Activated CD4-positive, alpha-beta T cell treated with anti-CD3 and anti-CD28 coated beads for 36 hours (primary cell): ENCODE results near the gene CTPS1. TPM values are rescaled to one million over a fixed set of nuclear protein-coding genes. Genes with fewer than 3 reads are reported as not detected.

Experiments used
- ATAC-seq: fragments of 200-7000 bp; cut with Tn5 transposase; one replicate; pipeline ENCODE4 v1.10.0; 2021; ENCODE audit warnings: mild to moderate bottlenecking, moderate library complexity
- CTCF ChIA-PET: fragments of 350-600 bp; sonication (Branson Sonifier 250); formaldehyde crosslinking; loops from one replicate; lab custom pipeline; 2021; ENCODE audit warnings: antibody characterized with exemption; lab: Charles Lee
- POLR2A ChIA-PET: fragments of 350-600 bp; sonication (Branson Sonifier 250); formaldehyde crosslinking; loops from one replicate; lab custom pipeline; 2021; ENCODE audit warnings: antibody characterized with exemption, inconsistent platforms; lab: Charles Lee
- DNase-seq: peaks from one replicate; pipeline ENCODE4 v3.0.0-alpha.2; 2020
- H3K27ac Mint-ChIP-seq: one replicate; pipeline ENCODE4 v1.8.0; 2021; ENCODE audit warnings: mixed read lengths
- H3K27me3 Mint-ChIP-seq: one replicate; pipeline ENCODE4 v1.8.0; 2021; ENCODE audit warnings: mixed read lengths
- H3K36me3 Mint-ChIP-seq: one replicate; pipeline ENCODE4 v1.8.0; 2021; ENCODE audit warnings: low read depth, mixed read lengths
- H3K4me1 Mint-ChIP-seq: one replicate; pipeline ENCODE4 v1.8.0; 2021; ENCODE audit warnings: mixed read lengths
- H3K4me3 Mint-ChIP-seq: one replicate; pipeline ENCODE4 v1.8.0; 2021; ENCODE audit warnings: mild to moderate bottlenecking, moderate library complexity, mixed read lengths
- H3K9me3 Mint-ChIP-seq: one replicate; pipeline ENCODE4 v1.8.0; 2021; ENCODE audit warnings: low read depth, mixed read lengths
- intact Hi-C, 2 experiments: fragments of 100-400 bp; cut with DNase I in 1 of 2; cut with micrococcal nuclease in 1 of 2; formaldehyde crosslinking; loops; one replicate each; pipeline versions ENCODE4 v1.14.2 to v1.15.1; 2022 to 2024; cut with DNase I, micrococcal nuclease
- total RNA-seq, 2 experiments: library from RNA; stranded (reverse); gene quantifications; one replicate each; pipeline ENCODE4 v1.2.3, GENCODE V29; 2021

CTPS1 gene
- total RNA-seq, 2 experiments from 2014 or later: 89.5 to 106 TPM

GRCh38 chr1:40987439-40988276, 8.2 kb downstream of the CTPS1 start:
- ATAC-seq: no peak
- no peak for DNase-seq
- H3K36me3 Mint-ChIP-seq: peaks cover 94% of the 10 kb centered on the region
- no peak overlapping the region for H3K27ac Mint-ChIP-seq
- no peak overlapping the region for H3K4me3 Mint-ChIP-seq
- H3K27me3 Mint-ChIP-seq: no peaks in the 10 kb centered on the region
- H3K9me3 Mint-ChIP-seq: no peaks in the 10 kb centered on the region
- intact Hi-C loops: no loop called here
- peaks cover 42% of the 10 kb centered on the region for H3K4me1 Mint-ChIP-seq
- POLR2A ChIA-PET: interaction anchor here (0.7 kb wide), 1 partner anchor 320 kb away, joined by 3 read pairs; no protein-coding TSS in a partner anchor
- CTCF ChIA-PET: interaction anchor here (0.8 to 1.2 kb wide), 2 partner anchors 17 to 1718 kb away, joined by 3 read pairs; no protein-coding TSS in a partner anchor

GRCh38 chr1:40988280-40988679, 8.8 kb downstream of the CTPS1 start:
- intact Hi-C loops: no loop called here
- H3K4me3 Mint-ChIP-seq: no peak overlapping the region
- peaks cover 91% of the 10 kb centered on the region for H3K36me3 Mint-ChIP-seq
- POLR2A ChIA-PET: no interaction called here
- CTCF ChIA-PET: no interaction called here
- no peak overlapping the region for H3K27ac Mint-ChIP-seq
- no peaks in the 10 kb centered on the region for H3K9me3 Mint-ChIP-seq
- ATAC-seq (no peak), DNase-seq (no peak)
- peaks cover 36% of the 10 kb centered on the region for H3K4me1 Mint-ChIP-seq
- H3K27me3 Mint-ChIP-seq: no peaks in the 10 kb centered on the region

- Mint-ChIP-seq H3K36me3 (peaks cover 85% of the 10 kb centered on the region), H3K27ac (no peak overlapping the region), H3K27me3 (no peaks in the 10 kb centered on the region), H3K9me3 (no peaks in the 10 kb centered on the region), H3K4me1 (peaks cover 28% of the 10 kb centered on the region), H3K4me3 (no peak overlapping the region)
- intact Hi-C loops: no loop called here
- POLR2A ChIA-PET: interaction anchor here (0.7 kb wide), 1 partner anchor 10 kb away, joined by 3 read pairs; the partner anchor contains the start of gene CTPS1
- CTCF ChIA-PET: interaction anchor here (2.7 kb wide), 1 partner anchor 15 kb away, joined by 8 read pairs; no protein-coding TSS in a partner anchor
- ATAC-seq (no peak), DNase-seq (no peak)
Observed at GRCh38 chr1:40989066-40989465, 9.6 kb downstream of the CTPS1 start.

GRCh38 chr1:40997096-40997495, 17.6 kb downstream of the CTPS1 start:
- Mint-ChIP-seq H3K4me3 (no peak overlapping the region), H3K4me1 (peaks cover 7% of the 10 kb centered on the region), H3K27ac (no peak overlapping the region), H3K27me3 (no peaks in the 10 kb centered on the region), H3K36me3 (peaks cover 66% of the 10 kb centered on the region), H3K9me3 (no peaks in the 10 kb centered on the region)
- no peak for DNase-seq
- ATAC-seq: no peak
- CTCF ChIA-PET: interaction anchor here (0.6 to 1.1 kb wide), 2 partner anchors 12 to 161 kb away, joined by 3 read pairs; no protein-coding TSS in a partner anchor
- POLR2A ChIA-PET: no interaction called here
- intact Hi-C loops: no loop called here

- H3K4me3 Mint-ChIP-seq: no peak overlapping the region
- peaks cover 74% of the 10 kb centered on the region for H3K36me3 Mint-ChIP-seq
- no peak overlapping the region for H3K27ac Mint-ChIP-seq
- no peak for DNase-seq
- CTCF ChIA-PET: interaction anchor here (0.6 kb wide), 1 partner anchor 98 kb away, joined by 3 read pairs; no protein-coding TSS in a partner anchor
- H3K9me3 Mint-ChIP-seq: no peaks in the 10 kb centered on the region
- ATAC-seq: no peak
- intact Hi-C loops: no loop called here
- H3K4me1 Mint-ChIP-seq: peaks cover 23% of the 10 kb centered on the region
- H3K27me3 Mint-ChIP-seq: no peaks in the 10 kb centered on the region
- POLR2A ChIA-PET: no interaction called here
Observed at GRCh38 chr1:40998668-40999067, 19.2 kb downstream of the CTPS1 start.

GRCh38 chr1:41003127-41003639, 23.7 kb downstream of the CTPS1 start:
- intact Hi-C loops: loop anchor here (1.0 to 5.0 kb wide), 3 partner anchors 19 to 239 kb away; partner anchors contain the start of gene SCMH1 (in 1 of the 2)
- POLR2A ChIA-PET: interaction anchor here (0.7 to 1.8 kb wide), 4 partner anchors 10 to 24 kb away, joined by 4 to 7 read pairs (median 5); partner anchors contain the start of gene CTPS1
- Mint-ChIP-seq H3K27ac (no peak overlapping the region), H3K4me3 (no peak overlapping the region), H3K27me3 (no peaks in the 10 kb centered on the region), H3K36me3 (peaks cover 79% of the 10 kb centered on the region), H3K9me3 (no peaks in the 10 kb centered on the region), H3K4me1 (peaks cover 26% of the 10 kb centered on the region)
- CTCF ChIA-PET: interaction anchor here (0.6 to 3.7 kb wide), 12 partner anchors 8 to 1187 kb away, joined by 3 to 22 read pairs (median 4); no protein-coding TSS in a partner anchor
- ATAC-seq (no peak), DNase-seq (no peak)

GRCh38 chr1:41003640-41004220, 24.2 kb downstream of the CTPS1 start:
- H3K4me3 Mint-ChIP-seq: no peak overlapping the region
- intact Hi-C loops: loop anchor here (1.0 to 5.0 kb wide), 4 partner anchors 17 to 239 kb away; partner anchors contain the start of genes SCMH1 (in 1 of the 2) and SLFNL1 (in 1 of the 2)
- ChIA-PET POLR2A (interaction anchor here (0.7 to 1.8 kb wide), 4 partner anchors 11 to 24 kb away, joined by 4 to 7 read pairs (median 5); partner anchors contain the start of gene CTPS1), CTCF (interaction anchor here (0.6 to 3.7 kb wide), 13 partner anchors 8 to 1188 kb away, joined by 3 to 22 read pairs (median 4); no protein-coding TSS in a partner anchor)
- peak; percentile 96 for DNase-seq
- no peaks in the 10 kb centered on the region for H3K9me3 Mint-ChIP-seq
- peaks cover 79% of the 10 kb centered on the region for H3K36me3 Mint-ChIP-seq
- no peaks in the 10 kb centered on the region for H3K27me3 Mint-ChIP-seq
- H3K27ac Mint-ChIP-seq: no peak overlapping the region
- H3K4me1 Mint-ChIP-seq: peaks cover 26% of the 10 kb centered on the region
- ATAC-seq: peak; percentile 100

- POLR2A ChIA-PET: no interaction called here
- no peak overlapping the region for H3K27ac Mint-ChIP-seq
- CTCF ChIA-PET: no interaction called here
Observed at GRCh38 chr1:41005876-41006275, 26.4 kb downstream of the CTPS1 start.

GRCh38 chr1:41006942-41007865, 27.7 kb downstream of the CTPS1 start:
- H3K27me3 Mint-ChIP-seq: no peaks in the 10 kb centered on the region
- ChIA-PET CTCF (interaction anchor here (1.5 kb wide), 1 partner anchor 55 kb away, joined by 3 read pairs; no protein-coding TSS in a partner anchor), POLR2A (no interaction called here)
- H3K36me3 Mint-ChIP-seq: peaks cover 89% of the 10 kb centered on the region
- DNase-seq (no peak), ATAC-seq (no peak)
- no peaks in the 10 kb centered on the region for H3K9me3 Mint-ChIP-seq
- peak overlapping the region; percentile 28 for H3K27ac Mint-ChIP-seq
- intact Hi-C loops: no loop called here
- H3K4me1 Mint-ChIP-seq: peaks cover 18% of the 10 kb centered on the region
- H3K4me3 Mint-ChIP-seq: no peak overlapping the region

More at GRCh38 chr1:41005876-41006275, 26.4 kb downstream of the CTPS1 start:
- intact Hi-C loops: loop anchor here in 1 of 2 experiments (2.0 kb wide), 1 partner anchor 15 kb away; the partner anchor contains the start of gene SLFNL1
- H3K4me1 Mint-ChIP-seq: peaks cover 22% of the 10 kb centered on the region
- no peak overlapping the region for H3K4me3 Mint-ChIP-seq
- ATAC-seq: no peak
- DNase-seq: no peak
- H3K27me3 Mint-ChIP-seq: no peaks in the 10 kb centered on the region
- peaks cover 84% of the 10 kb centered on the region for H3K36me3 Mint-ChIP-seq
- no peaks in the 10 kb centered on the region for H3K9me3 Mint-ChIP-seq

GRCh38 chr1:41009466-41009865, 30.0 kb downstream of the CTPS1 start:
- Mint-ChIP-seq H3K36me3 (peaks cover 82% of the 10 kb centered on the region), H3K4me3 (no peak overlapping the region), H3K27me3 (no peaks in the 10 kb centered on the region), H3K27ac (no peak overlapping the region), H3K4me1 (no peaks in the 10 kb centered on the region), H3K9me3 (no peaks in the 10 kb centered on the region)
- DNase-seq (no peak), ATAC-seq (no peak)
- intact Hi-C loops: no loop called here
- ChIA-PET CTCF (no interaction called here), POLR2A (no interaction called here)
